Right lung (tissue), 5 donors: ENCODE measurements around the gene TOR4A. TPM values are rescaled to one million over a fixed set of nuclear protein-coding genes. Genes with fewer than 3 reads are reported as not detected.

Experiments used
- DNase-seq, 2 donors: peaks; one replicate each; pipeline ENCODE4 v3.0.0-alpha.2; 2013
- polyA plus RNA-seq, 5 donors: library from polyadenylated mRNA; unstranded; fragments of 120-200 nt; gene quantifications; one replicate each; pipeline versions ENCODE4 v1.2.1 to v1.2.3, GENCODE V29; 2013; ENCODE audit warnings: inconsistent platforms in 1 of 5, low replicate concordance in 1 of 5; ENCODE audit not compliant: insufficient read length in 5 of 5, insufficient read depth in 1 of 5

TOR4A gene
- polyA plus RNA-seq, 5 donors = 6.6 to 17.8 (median 10.3) TPM

GRCh38 chr9:137270929-137271695 lies 6.4 kb upstream of the TOR4A start:
- no peak for DNase-seq

- no peak for DNase-seq
These were observed 5.8 kb upstream of the TOR4A start for GRCh38 chr9:137271696-137272076.

- no peak for DNase-seq
These were observed 5.1 kb upstream of the TOR4A start for GRCh38 chr9:137272241-137273094.

GRCh38 chr9:137273095-137273490 lies 4.4 kb upstream of the TOR4A start:
- no peak for DNase-seq

- DNase-seq = no peak
These were observed 3.8 kb upstream of the TOR4A start for GRCh38 chr9:137273611-137274320.

- no peak for DNase-seq
These were observed 2.3 kb upstream of the TOR4A start for GRCh38 chr9:137275203-137275587.

GRCh38 chr9:137275588-137276472 lies 1.7 kb upstream of the TOR4A start:
- no peak for DNase-seq

GRCh38 chr9:137276473-137277328 lies 825 bp upstream of the TOR4A start:
- peak; percentile 87 to 90 for DNase-seq

- no peak for DNase-seq
These were observed 655 bp downstream of the TOR4A start for GRCh38 chr9:137278061-137278701.

GRCh38 chr9:137278721-137279711 lies 1.5 kb downstream of the TOR4A start:
- DNase-seq = no peak

- DNase-seq = no peak
These were observed 2.4 kb downstream of the TOR4A start for GRCh38 chr9:137279741-137280473.

- no peak for DNase-seq
These were observed 3.2 kb downstream of the TOR4A start for GRCh38 chr9:137280474-137281344.

GRCh38 chr9:137281345-137282116 lies 4.0 kb downstream of the TOR4A start:
- DNase-seq = no peak

GRCh38 chr9:137286975-137287383 lies 9.5 kb downstream of the TOR4A start:
- DNase-seq = no peak

- DNase-seq = no peak
These were observed 15.6 kb downstream of the TOR4A start for GRCh38 chr9:137293094-137293481.

GRCh38 chr9:137293482-137294090 lies 16.1 kb downstream of the TOR4A start:
- DNase-seq = no peak
